Endothelial cell of umbilical vein (primary cell): ENCODE results near the gene KRTAP3-3. TPM values are rescaled to one million over a fixed set of nuclear protein-coding genes. Genes with fewer than 3 reads are reported as not detected.

Experiments used
- BruUV-seq: library from RNA; stranded (reverse); fragments of 400-500 nt; replicated peaks from 2 replicates; lab custom pipeline; 2021; lab: Mats Ljungman, UMichigan
- CTCF ChIA-PET: fragments of 300-600, 350-600 bp; sonication (Branson Sonifier 250); formaldehyde crosslinking; loops from one replicate; lab custom pipeline; 2021; ENCODE audit warnings: antibody characterized with exemption, inconsistent platforms; lab: Charles Lee
- POLR2A ChIA-PET: fragments of 300-600, 350-600 bp; sonication (Branson Sonifier 250); formaldehyde crosslinking; loops from one replicate; lab custom pipeline; 2021; ENCODE audit warnings: antibody characterized with exemption, inconsistent platforms; lab: Charles Lee
- DNase-seq: peaks from one replicate; pipeline ENCODE4 v3.0.0-alpha.2; 2011; ENCODE audit warnings: low read depth, low spot score
- FAIRE-seq: peaks from 2 replicates; lab custom pipeline; 2011; peaks lifted over from hg19 to GRCh38; lab: Jason Lieb, UNC
- H2AFZ ChIP-seq: 2 replicates; pipeline ENCODE4 v1.6.0; 2012; ENCODE audit warnings: low read depth, low read length, control low read depth, inconsistent platforms
- H3K27ac ChIP-seq: 2 replicates; pipeline ENCODE4 v1.5.1; 2011; ENCODE audit warnings: low read depth, mild to moderate bottlenecking, control low read depth, low read length, moderate library complexity; ENCODE audit not compliant: insufficient read depth
- H3K27me3 ChIP-seq, 2 experiments: 2 replicates each; pipeline versions ENCODE4 v1.6.0 to v1.6.1; 2011; ENCODE audit warnings: low read length in 2 of 2, mixed read lengths in 1 of 2; ENCODE audit not compliant: control insufficient read depth in 2 of 2, insufficient read depth in 2 of 2
- H3K36me3 ChIP-seq, 2 experiments: 2 replicates in 1 of 2; 3 replicates in 1 of 2; pipeline ENCODE4 v1.5.1; 2011; ENCODE audit warnings: low read length in 2 of 2, mild to moderate bottlenecking in 1 of 2, moderate library complexity in 1 of 2; ENCODE audit not compliant: control insufficient read depth in 2 of 2, insufficient read depth in 2 of 2; ENCODE audit errors: extremely low read depth in 1 of 2
- H3K4me1 ChIP-seq: 3 replicates; pipeline ENCODE4 v1.5.1; 2011; ENCODE audit warnings: mild to moderate bottlenecking, low read length; ENCODE audit not compliant: control insufficient read depth, insufficient read depth; ENCODE audit errors: extremely low read depth
- H3K4me2 ChIP-seq: 2 replicates; pipeline ENCODE4 v1.6.1; 2011; ENCODE audit warnings: low read length, control low read depth, mixed read lengths; ENCODE audit not compliant: insufficient read depth
- H3K4me3 ChIP-seq, 3 experiments: fragments of 200-600 bp in 1 of 3; sonication (generic), shearing (Covaris generic) in 1 of 3; replicated peaks in 1 of 3; 2 replicates each; pipeline ENCODE4 v1.5.1; 2011 to 2016; ENCODE audit warnings: control low read depth in 3 of 3, low read length in 3 of 3, mild to moderate bottlenecking in 2 of 3, inconsistent platforms in 1 of 3, low read depth in 1 of 3, moderate library complexity in 1 of 3; ENCODE audit not compliant: insufficient read depth in 1 of 3
- H3K79me2 ChIP-seq: 2 replicates; pipeline ENCODE4 v1.6.0; 2012; ENCODE audit warnings: low read length, inconsistent platforms; ENCODE audit not compliant: control insufficient read depth, insufficient read depth
- H3K9ac ChIP-seq: replicated peaks from 2 replicates; pipeline ENCODE3; 2011; ENCODE audit warnings: low read length, control low read depth; ENCODE audit not compliant: insufficient read depth; ENCODE audit errors: extremely low read depth
- H3K9me1 ChIP-seq: replicated peaks from 3 replicates; pipeline ENCODE4 v1.6.0; 2011; ENCODE audit warnings: mild to moderate bottlenecking, low read length; ENCODE audit not compliant: control insufficient read depth, insufficient read depth; ENCODE audit errors: extremely low read depth
- H3K9me3 ChIP-seq: replicated peaks from 2 replicates; pipeline ENCODE4 v1.5.1; 2012; ENCODE audit warnings: low read length, inconsistent platforms; ENCODE audit not compliant: control insufficient read depth, insufficient read depth
- H4K20me1 ChIP-seq: replicated peaks from 2 replicates; pipeline ENCODE3; 2011; ENCODE audit warnings: mild to moderate bottlenecking, low read length; ENCODE audit not compliant: control insufficient read depth, insufficient read depth; ENCODE audit errors: extremely low read depth
- EZH2 ChIP-seq: IDR thresholded peaks from 2 replicates; pipeline ENCODE4 v1.6.1; 2012; ENCODE audit warnings: borderline replicate concordance, low read depth, mild to moderate bottlenecking, moderate library complexity, low read length, inconsistent platforms; ENCODE audit not compliant: severe bottlenecking
- FOS ChIP-seq: IDR thresholded peaks from 2 replicates; pipeline ENCODE4 v1.6.1; 2011; ENCODE audit warnings: mild to moderate bottlenecking, low read length, moderate library complexity, borderline replicate concordance; ENCODE audit not compliant: insufficient read depth
- GATA2 ChIP-seq: IDR thresholded peaks from 2 replicates; pipeline ENCODE4 v1.7.0; 2011; ENCODE audit warnings: low read depth, mild to moderate bottlenecking, moderate library complexity, mixed read lengths, low read length; ENCODE audit not compliant: insufficient read length, insufficient read depth
- JUN ChIP-seq: IDR thresholded peaks from 2 replicates; pipeline ENCODE4 v1.6.1; 2011; ENCODE audit warnings: borderline replicate concordance, low read depth; ENCODE audit not compliant: insufficient read length, insufficient read depth
- MYC ChIP-seq: IDR thresholded peaks from one replicate; pipeline ENCODE4 v1.6.1; 2011; ENCODE audit warnings: mild to moderate bottlenecking, low read depth, low read length
- POLR2A ChIP-seq: IDR thresholded peaks from 2 replicates; pipeline ENCODE4 v1.6.1; 2012; ENCODE audit warnings: low read depth, mild to moderate bottlenecking, control low read depth, low read length
- POLR2AphosphoS5 ChIP-seq: IDR thresholded peaks from 2 replicates; pipeline ENCODE4 v1.6.1; 2012; ENCODE audit warnings: low read depth, mild to moderate bottlenecking, control low read depth, low read length, moderate library complexity; ENCODE audit not compliant: insufficient read depth
- dilution Hi-C: fragments of 300-500 bp; cut with MboI; formaldehyde crosslinking; loops from one replicate; pipeline ENCODE4 v1.15.0; 2019; ENCODE audit warnings: low sequenced_read_pairs; ENCODE audit not compliant: extremely low pct_ligation_motif_present
- intact Hi-C: fragments of 100-400 bp; cut with micrococcal nuclease; formaldehyde crosslinking; loops from one replicate; pipeline ENCODE4 v1.10.0; 2022
- polyA plus RNA-seq, 4 experiments: library from polyadenylated mRNA; depleted of rRNA in 3 of 4; stranded (reverse) in 3 of 4; unstranded in 1 of 4; fragments of >200 nt; gene quantifications; 2 replicates each; pipeline versions ENCODE4 v1.2.1 to v1.2.3, GENCODE V29; 2011 to 2012; ENCODE audit warnings: missing spikeins in 1 of 4
- total RNA-seq: library from RNA; stranded (reverse); gene quantifications from 2 replicates; pipeline ENCODE4 v1.2.3, GENCODE V29; 2021
- TF ChIP-seq, protein P1 (sequence below), 2 donors: IDR thresholded peaks; 1 replicate in 1 of 2; 2 replicates in 1 of 2; pipeline ENCODE4 v1.5.1; 2011; ENCODE audit warnings: low read length in 2 of 2, mild to moderate bottlenecking in 2 of 2, moderate library complexity in 2 of 2, control low read depth in 1 of 2, inconsistent platforms in 1 of 2, low read depth in 1 of 2; ENCODE audit not compliant: insufficient read depth in 1 of 2; ENCODE audit errors: extremely low read depth in 1 of 2
- TF ChIP-seq, protein P2 (sequence below): IDR thresholded peaks from 2 replicates; pipeline ENCODE4 v1.6.1; 2011; ENCODE audit not compliant: insufficient read depth, insufficient read length

The KRTAP3-3 gene
- total and polyA plus RNA-seq, 2 donors (not counting 3 experiments of a cell fraction or from before 2014, with no cell fraction given): not detected

DNA sequence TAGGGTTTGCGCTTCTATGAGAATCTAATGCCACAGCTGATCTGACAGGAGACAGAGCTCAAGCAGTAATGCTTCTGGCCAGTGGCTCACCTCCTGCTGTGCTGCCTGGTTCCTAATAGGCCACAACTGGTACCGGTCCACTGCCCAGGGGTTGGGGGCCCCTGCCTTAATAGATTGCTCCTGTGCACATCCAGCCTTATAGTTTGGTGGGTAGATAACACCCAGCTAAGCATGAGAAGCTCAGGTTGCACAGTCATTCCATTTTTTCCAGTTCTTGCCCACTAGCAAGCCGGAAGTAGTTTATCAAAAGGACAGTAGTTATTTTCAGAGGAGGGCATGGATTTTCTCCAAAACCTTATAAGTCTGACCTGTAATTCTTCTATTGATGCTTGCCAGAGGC lies 25.5 kb upstream of the KRTAP3-3 start:
- Histone ChIP-seq H3K9me3 (no peaks in the 10 kb centered on the region), H4K20me1 (no peaks in the 10 kb centered on the region), H3K4me2 (no peak overlapping the region), H3K9me1 (no peaks in the 10 kb centered on the region), H3K9ac (no peak overlapping the region), H3K4me1 (no peaks in the 10 kb centered on the region), H2AFZ (no peak overlapping the region), H3K4me3 (no peak overlapping the region), H3K36me3 (no peaks in the 10 kb centered on the region), H3K79me2 (no peaks in the 10 kb centered on the region), H3K27ac (no peak overlapping the region), H3K27me3 (peaks cover 0 to 2% of the 10 kb centered on the region in 2 experiments)
- no peak for DNase-seq
- no TSS peak for BruUV-seq
- TF ChIP-seq MYC (no peak), JUN (no peak), POLR2A (no peak)
- POLR2A ChIA-PET: no interaction called here
- intact Hi-C loops (no loop called here), dilution Hi-C loops (no loop called here)
- no peak for FAIRE-seq
- CTCF ChIA-PET: no interaction called here

DNA sequence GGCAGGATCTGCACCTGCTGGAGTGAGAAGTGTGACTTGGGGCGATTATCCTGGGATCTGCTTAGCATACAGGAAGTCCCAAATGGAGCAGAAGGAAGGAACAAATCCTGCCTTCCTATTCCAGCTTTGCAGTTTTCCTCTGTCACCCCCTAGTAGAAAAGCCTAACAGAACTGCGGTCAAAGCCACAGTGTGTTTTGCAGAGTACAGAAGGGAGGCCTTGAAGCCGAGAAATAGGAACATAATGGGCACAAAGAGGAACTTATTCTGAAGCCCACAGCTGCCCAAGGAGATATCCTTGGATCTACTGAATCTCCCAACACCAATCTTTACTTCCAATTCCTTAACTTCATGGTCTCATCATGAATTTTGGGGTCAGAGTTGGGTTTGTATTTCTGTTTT lies 24.6 kb upstream of the KRTAP3-3 start:
- H3K4me2 ChIP-seq: no peak overlapping the region
- H3K27ac ChIP-seq: no peak overlapping the region
- H3K79me2 ChIP-seq: no peaks in the 10 kb centered on the region
- no peaks in the 10 kb centered on the region for H3K9me3 ChIP-seq
- no peaks in the 10 kb centered on the region for H4K20me1 ChIP-seq
- H2AFZ ChIP-seq: no peak overlapping the region
- no peak for TF ChIP-seq JUN
- no peak for TF ChIP-seq POLR2AphosphoS5
- no peak for TF ChIP-seq EZH2
- TF ChIP-seq, protein P1, sequence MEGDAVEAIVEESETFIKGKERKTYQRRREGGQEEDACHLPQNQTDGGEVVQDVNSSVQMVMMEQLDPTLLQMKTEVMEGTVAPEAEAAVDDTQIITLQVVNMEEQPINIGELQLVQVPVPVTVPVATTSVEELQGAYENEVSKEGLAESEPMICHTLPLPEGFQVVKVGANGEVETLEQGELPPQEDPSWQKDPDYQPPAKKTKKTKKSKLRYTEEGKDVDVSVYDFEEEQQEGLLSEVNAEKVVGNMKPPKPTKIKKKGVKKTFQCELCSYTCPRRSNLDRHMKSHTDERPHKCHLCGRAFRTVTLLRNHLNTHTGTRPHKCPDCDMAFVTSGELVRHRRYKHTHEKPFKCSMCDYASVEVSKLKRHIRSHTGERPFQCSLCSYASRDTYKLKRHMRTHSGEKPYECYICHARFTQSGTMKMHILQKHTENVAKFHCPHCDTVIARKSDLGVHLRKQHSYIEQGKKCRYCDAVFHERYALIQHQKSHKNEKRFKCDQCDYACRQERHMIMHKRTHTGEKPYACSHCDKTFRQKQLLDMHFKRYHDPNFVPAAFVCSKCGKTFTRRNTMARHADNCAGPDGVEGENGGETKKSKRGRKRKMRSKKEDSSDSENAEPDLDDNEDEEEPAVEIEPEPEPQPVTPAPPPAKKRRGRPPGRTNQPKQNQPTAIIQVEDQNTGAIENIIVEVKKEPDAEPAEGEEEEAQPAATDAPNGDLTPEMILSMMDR (IDR thresholded peaks at IDR 0.05; ENCODE audit: extremely low read depth in 1 of 2, insufficient read depth in 1 of 2, low read depth in 1 of 2, low read length in 2 of 2): no peak
- TF ChIP-seq FOS: no peak
- TF ChIP-seq MYC: no peak
- TF ChIP-seq POLR2A: no peak
- no peak for TF ChIP-seq GATA2
- TF ChIP-seq, protein P2, sequence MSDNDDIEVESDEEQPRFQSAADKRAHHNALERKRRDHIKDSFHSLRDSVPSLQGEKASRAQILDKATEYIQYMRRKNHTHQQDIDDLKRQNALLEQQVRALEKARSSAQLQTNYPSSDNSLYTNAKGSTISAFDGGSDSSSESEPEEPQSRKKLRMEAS: no peak
- no peak overlapping the region for H3K9ac ChIP-seq
- DNase-seq: no peak
- dilution Hi-C loops: no loop called here
- CTCF ChIA-PET: interaction anchor here (1.5 kb wide), 2 partner anchors 10 to 304 kb away, joined by 3 to 4 read pairs; no protein-coding TSS in a partner anchor
- H3K4me3 ChIP-seq: no peak overlapping the region
- H3K4me1 ChIP-seq: no peaks in the 10 kb centered on the region
- H3K36me3 ChIP-seq: no peaks in the 10 kb centered on the region
- H3K9me1 ChIP-seq: no peaks in the 10 kb centered on the region
- POLR2A ChIA-PET: no interaction called here
- no TSS peak for BruUV-seq
- FAIRE-seq: no peak
- H3K27me3 ChIP-seq: no peaks in the 10 kb centered on the region
- intact Hi-C loops: no loop called here
